ENCODE results near the gene CELSR1. TPM values are rescaled to one million over a fixed set of nuclear protein-coding genes. Genes with fewer than 3 reads are reported as not detected.

Gene CELSR1
- total RNA-seq, 1 experiment from 2014 or later, result 19.6 TPM

DNA sequence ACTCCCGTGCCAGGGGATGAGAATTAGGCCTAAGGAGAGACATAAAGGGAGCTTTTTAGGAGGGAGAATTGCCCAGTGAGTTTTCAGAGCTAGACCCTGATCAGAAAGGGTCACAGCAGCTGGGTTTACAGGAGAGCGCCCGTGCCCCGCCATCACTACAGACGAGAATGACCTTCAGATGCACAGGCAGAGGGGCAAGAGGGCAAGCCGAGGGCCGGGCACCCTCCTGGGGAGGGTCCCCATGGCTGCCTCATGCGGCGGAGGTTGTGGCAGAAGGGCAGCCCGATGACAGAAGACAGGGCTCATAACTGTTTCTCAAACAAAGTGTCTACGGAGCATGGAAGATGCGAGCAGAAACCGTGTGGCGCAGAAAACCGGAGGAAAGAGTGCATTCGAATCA is 129.7 kb downstream of the CELSR1 start:
- no peak for TF ChIP-seq POLR2AphosphoS5 (IDR thresholded peaks at IDR 0.05; ENCODE audit: low read depth, low read length)
- TF ChIP-seq EZH2phosphoT487 (IDR thresholded peaks at IDR 0.05; ENCODE audit: borderline replicate concordance), result no peak
- TF ChIP-seq, protein P1, sequence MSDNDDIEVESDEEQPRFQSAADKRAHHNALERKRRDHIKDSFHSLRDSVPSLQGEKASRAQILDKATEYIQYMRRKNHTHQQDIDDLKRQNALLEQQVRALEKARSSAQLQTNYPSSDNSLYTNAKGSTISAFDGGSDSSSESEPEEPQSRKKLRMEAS (IDR thresholded peaks at IDR 0.05), result no peak
- TF ChIP-seq TCF7L2 (IDR thresholded peaks at IDR 0.05; ENCODE audit: borderline replicate concordance, extremely low read depth, insufficient read depth, insufficient read length), result no peak
- TF ChIP-seq ZNF274 (IDR thresholded peaks at IDR 0.05; ENCODE audit: low read depth, low read length), result no peak
- TF ChIP-seq SRF (IDR thresholded peaks at IDR 0.05; ENCODE audit: low read depth), result no peak
- TF ChIP-seq EZH2 (IDR thresholded peaks at IDR 0.05), result no peak
- no peak for TF ChIP-seq EGR1 (IDR thresholded peaks at IDR 0.05; ENCODE audit: low read depth)
- no peak for TF ChIP-seq CBX3 (IDR thresholded peaks at IDR 0.05; ENCODE audit: low read depth)
- TF ChIP-seq, protein P2, sequence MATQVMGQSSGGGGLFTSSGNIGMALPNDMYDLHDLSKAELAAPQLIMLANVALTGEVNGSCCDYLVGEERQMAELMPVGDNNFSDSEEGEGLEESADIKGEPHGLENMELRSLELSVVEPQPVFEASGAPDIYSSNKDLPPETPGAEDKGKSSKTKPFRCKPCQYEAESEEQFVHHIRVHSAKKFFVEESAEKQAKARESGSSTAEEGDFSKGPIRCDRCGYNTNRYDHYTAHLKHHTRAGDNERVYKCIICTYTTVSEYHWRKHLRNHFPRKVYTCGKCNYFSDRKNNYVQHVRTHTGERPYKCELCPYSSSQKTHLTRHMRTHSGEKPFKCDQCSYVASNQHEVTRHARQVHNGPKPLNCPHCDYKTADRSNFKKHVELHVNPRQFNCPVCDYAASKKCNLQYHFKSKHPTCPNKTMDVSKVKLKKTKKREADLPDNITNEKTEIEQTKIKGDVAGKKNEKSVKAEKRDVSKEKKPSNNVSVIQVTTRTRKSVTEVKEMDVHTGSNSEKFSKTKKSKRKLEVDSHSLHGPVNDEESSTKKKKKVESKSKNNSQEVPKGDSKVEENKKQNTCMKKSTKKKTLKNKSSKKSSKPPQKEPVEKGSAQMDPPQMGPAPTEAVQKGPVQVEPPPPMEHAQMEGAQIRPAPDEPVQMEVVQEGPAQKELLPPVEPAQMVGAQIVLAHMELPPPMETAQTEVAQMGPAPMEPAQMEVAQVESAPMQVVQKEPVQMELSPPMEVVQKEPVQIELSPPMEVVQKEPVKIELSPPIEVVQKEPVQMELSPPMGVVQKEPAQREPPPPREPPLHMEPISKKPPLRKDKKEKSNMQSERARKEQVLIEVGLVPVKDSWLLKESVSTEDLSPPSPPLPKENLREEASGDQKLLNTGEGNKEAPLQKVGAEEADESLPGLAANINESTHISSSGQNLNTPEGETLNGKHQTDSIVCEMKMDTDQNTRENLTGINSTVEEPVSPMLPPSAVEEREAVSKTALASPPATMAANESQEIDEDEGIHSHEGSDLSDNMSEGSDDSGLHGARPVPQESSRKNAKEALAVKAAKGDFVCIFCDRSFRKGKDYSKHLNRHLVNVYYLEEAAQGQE (IDR thresholded peaks at IDR 0.05; ENCODE audit: low read depth), result no peak
- no peak for TF ChIP-seq POLR2A (IDR thresholded peaks at IDR 0.05; ENCODE audit: borderline replicate concordance, extremely low read depth, insufficient read depth, insufficient read length)
- TF ChIP-seq, protein P3, sequence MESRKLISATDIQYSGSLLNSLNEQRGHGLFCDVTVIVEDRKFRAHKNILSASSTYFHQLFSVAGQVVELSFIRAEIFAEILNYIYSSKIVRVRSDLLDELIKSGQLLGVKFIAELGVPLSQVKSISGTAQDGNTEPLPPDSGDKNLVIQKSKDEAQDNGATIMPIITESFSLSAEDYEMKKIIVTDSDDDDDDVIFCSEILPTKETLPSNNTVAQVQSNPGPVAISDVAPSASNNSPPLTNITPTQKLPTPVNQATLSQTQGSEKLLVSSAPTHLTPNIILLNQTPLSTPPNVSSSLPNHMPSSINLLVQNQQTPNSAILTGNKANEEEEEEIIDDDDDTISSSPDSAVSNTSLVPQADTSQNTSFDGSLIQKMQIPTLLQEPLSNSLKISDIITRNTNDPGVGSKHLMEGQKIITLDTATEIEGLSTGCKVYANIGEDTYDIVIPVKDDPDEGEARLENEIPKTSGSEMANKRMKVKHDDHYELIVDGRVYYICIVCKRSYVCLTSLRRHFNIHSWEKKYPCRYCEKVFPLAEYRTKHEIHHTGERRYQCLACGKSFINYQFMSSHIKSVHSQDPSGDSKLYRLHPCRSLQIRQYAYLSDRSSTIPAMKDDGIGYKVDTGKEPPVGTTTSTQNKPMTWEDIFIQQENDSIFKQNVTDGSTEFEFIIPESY (IDR thresholded peaks at IDR 0.05; ENCODE audit: extremely low read depth, insufficient replicate concordance, low read length), result no peak
- no peak for TF ChIP-seq JUND (IDR thresholded peaks at IDR 0.05)
- TF ChIP-seq SP1 (IDR thresholded peaks at IDR 0.05; ENCODE audit: low read depth), result no peak
- intact Hi-C loops (cut with micrococcal nuclease), result no loop called here
- H3K9me3 ChIP-seq (ENCODE audit: control insufficient read depth in 1 of 2, insufficient read depth in 1 of 2, low read depth in 1 of 2, low read length in 2 of 2), result no peaks in the 10 kb centered on the region
- H3K9ac ChIP-seq (ENCODE audit: low read length), result no peak overlapping the region
- H3K4me1 ChIP-seq (ENCODE audit: control insufficient read depth in 1 of 2, insufficient read depth in 2 of 2, low read length in 2 of 2), result no peaks in the 10 kb centered on the region
- no peak overlapping the region for H3K27ac ChIP-seq (ENCODE audit: low read depth, low read length)
- no peaks in the 10 kb centered on the region for H4K20me1 ChIP-seq (ENCODE audit: insufficient read depth)
- ATAC-seq (no peak), DNase-seq (ENCODE audit: low read depth, low spot score) (no peak)
- BruUV-seq (replicated peaks), result no TSS peak
- no peak overlapping the region for H3K4me3 ChIP-seq (replicated peaks in 1 of 2; ENCODE audit: low read depth in 1 of 2, low read length in 2 of 2)
- ChIA-PET POLR2A (no interaction called here), CTCF (no interaction called here), RAD21 (ENCODE audit: low non-redundant PET in 1 of 2, low total read pairs in 2 of 2, uncharacterized antibody in 2 of 2, unreplicated experiment in 2 of 2) (no interaction called here)
- no peaks in the 10 kb centered on the region for H3K79me2 ChIP-seq (ENCODE audit: insufficient read depth, low read length)
- H3K36me3 ChIP-seq (ENCODE audit: control insufficient read depth in 1 of 2, insufficient read depth in 2 of 2, low read length in 2 of 2), result no peaks in the 10 kb centered on the region
- no peak overlapping the region for H3K4me2 ChIP-seq (ENCODE audit: low read length)
- H3K9me2 ChIP-seq (ENCODE audit: insufficient read depth), result no peaks in the 10 kb centered on the region
- no peak overlapping the region for H2AFZ ChIP-seq (ENCODE audit: low read depth, low read length, poor library complexity, severe bottlenecking)
- H3K27me3 ChIP-seq (ENCODE audit: insufficient read depth, low read length), result no peaks in the 10 kb centered on the region
